ENCODE measurements around the gene EML2. TPM values are rescaled to one million over a fixed set of nuclear protein-coding genes. Genes with fewer than 3 reads are reported as not detected.

Gene EML2
- total RNA-seq, 1 donor from 2014 or later = 24.6 TPM

- no peak for TF ChIP-seq CTCF (IDR thresholded peaks at IDR 0.05; ENCODE audit: insufficient read depth, low read depth, low read length)
- TF ChIP-seq EZH2 (IDR thresholded peaks at IDR 0.05; ENCODE audit: insufficient read depth, low read length) = no peak
- peaks cover 32% of the 10 kb centered on the region for H3K4me1 ChIP-seq (ENCODE audit: insufficient read depth, low read length)
- Mint-ChIP-seq H3K27me3 (ENCODE audit: low read depth, unreplicated experiment) (no peaks in the 10 kb centered on the region), H3K4me1 (ENCODE audit: low read depth, unreplicated experiment) (peaks cover 21% of the 10 kb centered on the region), H3K36me3 (ENCODE audit: low read depth, unreplicated experiment) (no peaks in the 10 kb centered on the region), H3K27ac (ENCODE audit: unreplicated experiment) (no peak overlapping the region), H3K4me3 (ENCODE audit: unreplicated experiment) (no peak overlapping the region), H3K9me3 (ENCODE audit: unreplicated experiment) (no peaks in the 10 kb centered on the region)
- peaks cover 27% of the 10 kb centered on the region for H3K79me2 ChIP-seq (ENCODE audit: insufficient read depth, low read length)
- H3K9ac ChIP-seq (ENCODE audit: low read length) = no peak overlapping the region
- no peaks in the 10 kb centered on the region for H3K36me3 ChIP-seq (ENCODE audit: insufficient read depth, low read length)
- H3K27ac ChIP-seq (ENCODE audit: low read depth, low read length) = no peak overlapping the region
- H3K27me3 ChIP-seq (ENCODE audit: insufficient read depth, low read length) = no peaks in the 10 kb centered on the region
- no peak for FAIRE-seq
- no peak overlapping the region for H3K4me2 ChIP-seq (ENCODE audit: low read length)
- no peak for DNase-seq (ENCODE audit: low read depth)
- no peaks in the 10 kb centered on the region for H3K9me3 ChIP-seq (ENCODE audit: insufficient read depth, low read depth, low read length)
- H3K4me3 ChIP-seq (ENCODE audit: insufficient read depth, low read depth, low read length) = no peak overlapping the region
- H4K20me1 ChIP-seq (ENCODE audit: insufficient read depth, low read length) = no peaks in the 10 kb centered on the region
- no peak overlapping the region for H2AFZ ChIP-seq (ENCODE audit: low read depth, low read length)
These were observed 57.6 kb downstream of the EML2 start for GRCh38 chr19:45581576-45581975.

- Histone ChIP-seq H3K4me2 (ENCODE audit: low read length) (no peak overlapping the region), H3K36me3 (ENCODE audit: insufficient read depth, low read length) (no peaks in the 10 kb centered on the region), H3K27me3 (ENCODE audit: insufficient read depth, low read length) (no peaks in the 10 kb centered on the region), H3K9ac (ENCODE audit: low read length) (no peak overlapping the region), H3K9me3 (ENCODE audit: insufficient read depth, low read depth, low read length) (no peaks in the 10 kb centered on the region), H2AFZ (ENCODE audit: low read depth, low read length) (no peak overlapping the region), H3K4me3 (ENCODE audit: insufficient read depth, low read depth, low read length) (no peak overlapping the region), H3K27ac (ENCODE audit: low read depth, low read length) (no peak overlapping the region), H4K20me1 (ENCODE audit: insufficient read depth, low read length) (no peaks in the 10 kb centered on the region), H3K4me1 (ENCODE audit: insufficient read depth, low read length) (peaks cover 35% of the 10 kb centered on the region), H3K79me2 (ENCODE audit: insufficient read depth, low read length) (peaks cover 44% of the 10 kb centered on the region)
- Mint-ChIP-seq H3K36me3 (ENCODE audit: low read depth, unreplicated experiment) (no peaks in the 10 kb centered on the region), H3K4me3 (ENCODE audit: unreplicated experiment) (no peak overlapping the region), H3K4me1 (ENCODE audit: low read depth, unreplicated experiment) (peaks cover 25% of the 10 kb centered on the region), H3K9me3 (ENCODE audit: unreplicated experiment) (no peaks in the 10 kb centered on the region), H3K27me3 (ENCODE audit: low read depth, unreplicated experiment) (no peaks in the 10 kb centered on the region), H3K27ac (ENCODE audit: unreplicated experiment) (peak overlapping the region; percentile 75)
- FAIRE-seq = no peak
- TF ChIP-seq CTCF (IDR thresholded peaks at IDR 0.05; ENCODE audit: insufficient read depth, low read depth, low read length) (no peak), EZH2 (IDR thresholded peaks at IDR 0.05; ENCODE audit: insufficient read depth, low read length) (no peak)
- no peak for DNase-seq (ENCODE audit: low read depth)
These were observed 60.3 kb downstream of the EML2 start for GRCh38 chr19:45578861-45579260.

GRCh38 chr19:45577111-45577905 is 61.9 kb downstream of the EML2 start:
- peak overlapping the region; percentile 57 for H3K4me3 Mint-ChIP-seq (ENCODE audit: unreplicated experiment)
- DNase-seq (ENCODE audit: low read depth) (peak; percentile 94), FAIRE-seq (peak; percentile 88)
- Histone ChIP-seq H3K27ac (ENCODE audit: low read depth, low read length) (peak overlapping the region; percentile 83), H3K4me2 (ENCODE audit: low read length) (peak overlapping the region; percentile 77), H3K79me2 (ENCODE audit: insufficient read depth, low read length) (peaks cover 41% of the 10 kb centered on the region), H3K36me3 (ENCODE audit: insufficient read depth, low read length) (no peaks in the 10 kb centered on the region), H3K4me1 (ENCODE audit: insufficient read depth, low read length) (peaks cover 31% of the 10 kb centered on the region), H3K9ac (ENCODE audit: low read length) (peak overlapping the region; percentile 74), H3K4me3 (ENCODE audit: insufficient read depth, low read depth, low read length) (no peak overlapping the region), H2AFZ (ENCODE audit: low read depth, low read length) (no peak overlapping the region), H4K20me1 (ENCODE audit: insufficient read depth, low read length) (no peaks in the 10 kb centered on the region), H3K9me3 (ENCODE audit: insufficient read depth, low read depth, low read length) (no peaks in the 10 kb centered on the region), H3K27me3 (ENCODE audit: insufficient read depth, low read length) (no peaks in the 10 kb centered on the region)
- TF ChIP-seq EZH2 (IDR thresholded peaks at IDR 0.05; ENCODE audit: insufficient read depth, low read length) (no peak), CTCF (IDR thresholded peaks at IDR 0.05; ENCODE audit: insufficient read depth, low read depth, low read length) (no peak)
- no peaks in the 10 kb centered on the region for H3K36me3 Mint-ChIP-seq (ENCODE audit: low read depth, unreplicated experiment)
- no peaks in the 10 kb centered on the region for H3K27me3 Mint-ChIP-seq (ENCODE audit: low read depth, unreplicated experiment)
- H3K27ac Mint-ChIP-seq (ENCODE audit: unreplicated experiment) = peak overlapping the region; percentile 98
- no peaks in the 10 kb centered on the region for H3K9me3 Mint-ChIP-seq (ENCODE audit: unreplicated experiment)
- H3K4me1 Mint-ChIP-seq (ENCODE audit: low read depth, unreplicated experiment) = peaks cover 22% of the 10 kb centered on the region
